Aorta (tissue), 5 donors: ENCODE results near the gene TATDN2. TPM values are rescaled to one million over a fixed set of nuclear protein-coding genes. Genes with fewer than 3 reads are reported as not detected.

ENCODE experiments used
- ATAC-seq: fragments of 200-7000 bp; cut with Tn5 transposase; one replicate; pipeline ENCODE4 v1.9.1; 2022; ENCODE audit warnings: moderate library complexity; ENCODE audit not compliant: low FRiP score
- DNase-seq, 2 donors: peaks; one replicate each; pipeline ENCODE4 v3.0.0-alpha.2; 2020
- H3K27ac ChIP-seq, 2 donors: one replicate each; pipeline ENCODE4 v1.5.1; 2013; ENCODE audit warnings: low read length in 2 of 2, mild to moderate bottlenecking in 2 of 2, moderate library complexity in 2 of 2, control low read depth in 1 of 2, inconsistent platforms in 1 of 2, low read depth in 1 of 2
- H3K27me3 ChIP-seq, 2 donors: one replicate each; pipeline ENCODE4 v1.6.1; 2013; ENCODE audit warnings: control low read depth in 1 of 2, low read length in 1 of 2, mild to moderate bottlenecking in 1 of 2, moderate library complexity in 1 of 2; ENCODE audit not compliant: insufficient read depth in 2 of 2, control insufficient read depth in 1 of 2
- H3K36me3 ChIP-seq, 2 donors: one replicate each; pipeline ENCODE4 v1.6.1; 2013; ENCODE audit warnings: control low read depth in 1 of 2, low read length in 1 of 2, mild to moderate bottlenecking in 1 of 2; ENCODE audit not compliant: insufficient read depth in 2 of 2, control insufficient read depth in 1 of 2
- H3K4me1 ChIP-seq, 2 donors: one replicate each; pipeline ENCODE4 v1.6.1; 2013; ENCODE audit warnings: low read length in 2 of 2, control low read depth in 1 of 2, mild to moderate bottlenecking in 1 of 2, moderate library complexity in 1 of 2; ENCODE audit not compliant: insufficient read depth in 2 of 2, control insufficient read depth in 1 of 2
- H3K4me3 ChIP-seq, 2 donors: one replicate each; pipeline ENCODE4 v1.5.1; 2013; ENCODE audit warnings: low read length in 2 of 2, control low read depth in 1 of 2, mild to moderate bottlenecking in 1 of 2
- H3K9me3 ChIP-seq: one replicate; pipeline ENCODE4 v1.6.1; 2013; ENCODE audit warnings: mild to moderate bottlenecking, low read length; ENCODE audit not compliant: control insufficient read depth
- WGBS, 2 donors: extraction: QIAGEN DNeasy Blood & Tissue Kit; methylation state at CpG; one replicate each; pipeline ENCODE4 v1.1.7; 2013; 5-methylcytosine and 5-hydroxymethylcytosine counted together
- intact Hi-C, 2 donors: fragments of 100-400 bp; cut with DNase I; formaldehyde crosslinking; loops; one replicate each; pipeline versions ENCODE4 v1.14.2 to v1.15.0; 2022
- polyA plus RNA-seq, 2 donors: library from polyadenylated mRNA; stranded (reverse); fragments of 200-250 nt; gene quantifications; one replicate each; pipeline ENCODE4 v1.2.3, GENCODE V29; 2013
- total RNA-seq, 2 donors: library from RNA; stranded (reverse); fragmentation: NEBNext Ultra II Directional; extraction: Animal tissue kit (Norgen Biotek cat#: 25700); gene quantifications; one replicate each; pipeline ENCODE4 v1.2.1, GENCODE V29; 2021
- donor health status: healthy with polysubstance abuse.
- donor health status: Bipolar disorder and iron deficiency.
- donor health status: DM: no; HTN: no; CAD: no.
- donor health status: DM: no; HTN: no; CAD: no.
- donor health status: DM: yes; HTN: yes; CAD: no.

The TATDN2 gene
- total and polyA plus RNA-seq, 4 donors = 14.0 to 36.3 (median 22.6) TPM

- Histone ChIP-seq H3K27me3 (no peaks in the 10 kb centered on the region), H3K4me3 (peak overlapping the region; percentile 13 to 29), H3K4me1 (no peaks in the 10 kb centered on the region), H3K27ac (peak overlapping the region in 1 of 2 donors; percentile 68), H3K36me3 (peaks cover 0 to 2% of the 10 kb centered on the region in 2 donors), H3K9me3 (peaks cover 2% of the 10 kb centered on the region)
- ATAC-seq = no peak
- intact Hi-C loops = no loop called here
- no peak for DNase-seq
- WGBS, 2 donors = 11 to 13% methylated on average over 14 of the region's 14 CpGs
Measured at GRCh38 chr3:10247679-10248183, 528 bp upstream of the TATDN2 start.

GRCh38 chr3:10248984-10249748 lies 907 bp downstream of the TATDN2 start:
- intact Hi-C loops = no loop called here
- no peaks in the 10 kb centered on the region for H3K27me3 ChIP-seq
- H3K4me3 ChIP-seq = peak overlapping the region; percentile 58 to 84
- H3K36me3 ChIP-seq = no peaks in the 10 kb centered on the region
- DNase-seq = peak; percentile 58 to 81
- WGBS, 2 donors = 1% methylated on average over 31 to 32 of the region's 32 CpGs
- ATAC-seq = peak; percentile 36
- no peak overlapping the region for H3K27ac ChIP-seq
- H3K4me1 ChIP-seq = no peaks in the 10 kb centered on the region
- H3K9me3 ChIP-seq = no peaks in the 10 kb centered on the region

- WGBS, 2 donors = 6 to 9% methylated on average over 3 of the region's 3 CpGs
- DNase-seq = no peak
- no peak for ATAC-seq
- Histone ChIP-seq H3K27ac (no peak overlapping the region), H3K9me3 (no peaks in the 10 kb centered on the region), H3K4me3 (peak overlapping the region in 1 of 2 donors; percentile 58), H3K36me3 (no peaks in the 10 kb centered on the region), H3K4me1 (no peaks in the 10 kb centered on the region), H3K27me3 (no peaks in the 10 kb centered on the region)
- intact Hi-C loops = no loop called here
Measured at GRCh38 chr3:10249833-10250232, 1.6 kb downstream of the TATDN2 start.

- H3K4me3 ChIP-seq = no peak overlapping the region
- no peak for DNase-seq
Measured at GRCh38 chr3:10251006-10251405, 2.7 kb downstream of the TATDN2 start.

GRCh38 chr3:10253731-10254130 lies 5.5 kb downstream of the TATDN2 start:
- no peak overlapping the region for H3K27ac ChIP-seq
- H3K27me3 ChIP-seq = no peaks in the 10 kb centered on the region
- no peaks in the 10 kb centered on the region for H3K9me3 ChIP-seq
- intact Hi-C loops = no loop called here
- no peaks in the 10 kb centered on the region for H3K36me3 ChIP-seq
- WGBS, 2 donors = 89 to 94% methylated on average over 3 of the region's 3 CpGs
- H3K4me1 ChIP-seq = no peaks in the 10 kb centered on the region
- no peak overlapping the region for H3K4me3 ChIP-seq
- no peak for DNase-seq
- no peak for ATAC-seq

More at GRCh38 chr3:10251006-10251405, 2.7 kb downstream of the TATDN2 start:
- H3K4me1 ChIP-seq = no peaks in the 10 kb centered on the region
- no peaks in the 10 kb centered on the region for H3K27me3 ChIP-seq
- H3K9me3 ChIP-seq = no peaks in the 10 kb centered on the region
- intact Hi-C loops = no loop called here
- H3K36me3 ChIP-seq = no peaks in the 10 kb centered on the region
- 90 to 98% methylated on average over 3 of the region's 3 CpGs for WGBS, 2 donors
- ATAC-seq = no peak
- no peak overlapping the region for H3K27ac ChIP-seq

- no peaks in the 10 kb centered on the region for H3K4me1 ChIP-seq
- H3K9me3 ChIP-seq = no peaks in the 10 kb centered on the region
- no peak overlapping the region for H3K4me3 ChIP-seq
- no peak for DNase-seq
- H3K27ac ChIP-seq = no peak overlapping the region
- H3K27me3 ChIP-seq = no peaks in the 10 kb centered on the region
- H3K36me3 ChIP-seq = peaks cover 0 to 5% of the 10 kb centered on the region in 2 donors
- intact Hi-C loops = no loop called here
- 88 to 89% methylated on average over 7 of the region's 7 CpGs for WGBS, 2 donors
- ATAC-seq = no peak
Measured at GRCh38 chr3:10255835-10256234, 7.6 kb downstream of the TATDN2 start.

GRCh38 chr3:10259036-10259435 lies 10.8 kb downstream of the TATDN2 start:
- peaks cover 0 to 7% of the 10 kb centered on the region in 2 donors for H3K36me3 ChIP-seq
- no peak overlapping the region for H3K27ac ChIP-seq
- H3K4me3 ChIP-seq = no peak overlapping the region
- WGBS, 2 donors = 89 to 97% methylated on average over 7 of the region's 7 CpGs
- no peaks in the 10 kb centered on the region for H3K27me3 ChIP-seq
- H3K4me1 ChIP-seq = no peaks in the 10 kb centered on the region
- H3K9me3 ChIP-seq = no peaks in the 10 kb centered on the region
- intact Hi-C loops = no loop called here
- no peak for ATAC-seq
- no peak for DNase-seq

GRCh38 chr3:10259798-10260197 lies 11.5 kb downstream of the TATDN2 start:
- peaks cover 0 to 7% of the 10 kb centered on the region in 2 donors for H3K36me3 ChIP-seq
- H3K27ac ChIP-seq = no peak overlapping the region
- 70 to 72% methylated on average over 4 of the region's 4 CpGs for WGBS, 2 donors
- no peak for DNase-seq
- no peaks in the 10 kb centered on the region for H3K27me3 ChIP-seq
- H3K4me1 ChIP-seq = no peaks in the 10 kb centered on the region
- intact Hi-C loops = no loop called here
- no peak overlapping the region for H3K4me3 ChIP-seq
- no peaks in the 10 kb centered on the region for H3K9me3 ChIP-seq
- no peak for ATAC-seq

GRCh38 chr3:10260211-10260701 lies 12.0 kb downstream of the TATDN2 start:
- ATAC-seq = no peak
- Histone ChIP-seq H3K9me3 (no peaks in the 10 kb centered on the region), H3K27ac (no peak overlapping the region), H3K36me3 (peaks cover 0 to 7% of the 10 kb centered on the region in 2 donors), H3K4me3 (no peak overlapping the region), H3K4me1 (no peaks in the 10 kb centered on the region), H3K27me3 (no peaks in the 10 kb centered on the region)
- DNase-seq = no peak
- intact Hi-C loops = no loop called here
- 80 to 93% methylated on average over 6 of the region's 6 CpGs for WGBS, 2 donors
